ENCODE results near the gene ZNF576. TPM values are rescaled to one million over a fixed set of nuclear protein-coding genes. Genes with fewer than 3 reads are reported as not detected.

The ZNF576 gene
- total and polyA plus RNA-seq, 2 of the 13 experiments (the other 11 are each of a cell fraction or from before 2014, with no cell fraction given), result 7.2 to 9.6 TPM

GRCh38 chr19:43639519-43640423, 43.4 kb downstream of the ZNF576 start, which contains the start of gene CADM4 (continued):
- TF ChIP-seq, protein P1, sequence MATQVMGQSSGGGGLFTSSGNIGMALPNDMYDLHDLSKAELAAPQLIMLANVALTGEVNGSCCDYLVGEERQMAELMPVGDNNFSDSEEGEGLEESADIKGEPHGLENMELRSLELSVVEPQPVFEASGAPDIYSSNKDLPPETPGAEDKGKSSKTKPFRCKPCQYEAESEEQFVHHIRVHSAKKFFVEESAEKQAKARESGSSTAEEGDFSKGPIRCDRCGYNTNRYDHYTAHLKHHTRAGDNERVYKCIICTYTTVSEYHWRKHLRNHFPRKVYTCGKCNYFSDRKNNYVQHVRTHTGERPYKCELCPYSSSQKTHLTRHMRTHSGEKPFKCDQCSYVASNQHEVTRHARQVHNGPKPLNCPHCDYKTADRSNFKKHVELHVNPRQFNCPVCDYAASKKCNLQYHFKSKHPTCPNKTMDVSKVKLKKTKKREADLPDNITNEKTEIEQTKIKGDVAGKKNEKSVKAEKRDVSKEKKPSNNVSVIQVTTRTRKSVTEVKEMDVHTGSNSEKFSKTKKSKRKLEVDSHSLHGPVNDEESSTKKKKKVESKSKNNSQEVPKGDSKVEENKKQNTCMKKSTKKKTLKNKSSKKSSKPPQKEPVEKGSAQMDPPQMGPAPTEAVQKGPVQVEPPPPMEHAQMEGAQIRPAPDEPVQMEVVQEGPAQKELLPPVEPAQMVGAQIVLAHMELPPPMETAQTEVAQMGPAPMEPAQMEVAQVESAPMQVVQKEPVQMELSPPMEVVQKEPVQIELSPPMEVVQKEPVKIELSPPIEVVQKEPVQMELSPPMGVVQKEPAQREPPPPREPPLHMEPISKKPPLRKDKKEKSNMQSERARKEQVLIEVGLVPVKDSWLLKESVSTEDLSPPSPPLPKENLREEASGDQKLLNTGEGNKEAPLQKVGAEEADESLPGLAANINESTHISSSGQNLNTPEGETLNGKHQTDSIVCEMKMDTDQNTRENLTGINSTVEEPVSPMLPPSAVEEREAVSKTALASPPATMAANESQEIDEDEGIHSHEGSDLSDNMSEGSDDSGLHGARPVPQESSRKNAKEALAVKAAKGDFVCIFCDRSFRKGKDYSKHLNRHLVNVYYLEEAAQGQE (IDR thresholded peaks at IDR 0.05; ENCODE audit: borderline replicate concordance in 1 of 2, low read depth in 1 of 2, low read length in 2 of 2), result no peak
- TF ChIP-seq ZFP1 (CRISPR knock-in tag; IDR thresholded peaks at IDR 0.05) (no peak), NAIF1 (CRISPR knock-in tag; IDR thresholded peaks at IDR 0.05; ENCODE audit: borderline replicate concordance) (no peak), REPIN1 (CRISPR knock-in tag; IDR thresholded peaks at IDR 0.05; ENCODE audit: borderline replicate concordance, low read depth) (no peak), RBM22 (optimal IDR thresholded peaks at IDR 0.05; ENCODE audit: low read length) (no peak), DPF2 (CRISPR knock-in tag; IDR thresholded peaks at IDR 0.05; ENCODE audit: borderline replicate concordance, low read depth) (no peak), IRX3 (CRISPR knock-in tag; IDR thresholded peaks at IDR 0.05; ENCODE audit: borderline replicate concordance, low read depth) (no peak), TBX3 (IDR thresholded peaks at IDR 0.05; ENCODE audit: borderline replicate concordance) (0 out of 2 replicates have a peak, but pooled peaks have one; percentile 11), SMC3 (IDR thresholded peaks at IDR 0.05; ENCODE audit: low read length) (no peak), ZNF260 (CRISPR knock-in tag; IDR thresholded peaks at IDR 0.05; ENCODE audit: borderline replicate concordance, low read depth) (no peak), JUN (CRISPR knock-in tag; IDR thresholded peaks at IDR 0.05) (no peak), KDM1A (CRISPR knock-in tag; IDR thresholded peaks at IDR 0.05) (no peak), ZNF274 (CRISPR knock-in tag; IDR thresholded peaks at IDR 0.05) (0 out of 2 replicates have a peak, but pooled peaks have one; percentile 26), ZNF350 (CRISPR knock-in tag; IDR thresholded peaks at IDR 0.05; ENCODE audit: borderline replicate concordance, low read depth) (no peak), NR0B2 (CRISPR knock-in tag; IDR thresholded peaks at IDR 0.05) (0 out of 2 replicates have a peak, but pooled peaks have one; percentile 56), DMTF1 (CRISPR knock-in tag; IDR thresholded peaks at IDR 0.05) (no peak), MAFK (conservative IDR thresholded peaks at IDR 0.05 in 1 of 2, IDR thresholded peaks at IDR 0.05 in 1 of 2; ENCODE audit: low read length in 2 of 2) (no peak), SRSF4 (IDR thresholded peaks at IDR 0.05; ENCODE audit: low read depth, low read length, poor library complexity, severe bottlenecking) (no peak)
- TF ChIP-seq, protein P2, sequence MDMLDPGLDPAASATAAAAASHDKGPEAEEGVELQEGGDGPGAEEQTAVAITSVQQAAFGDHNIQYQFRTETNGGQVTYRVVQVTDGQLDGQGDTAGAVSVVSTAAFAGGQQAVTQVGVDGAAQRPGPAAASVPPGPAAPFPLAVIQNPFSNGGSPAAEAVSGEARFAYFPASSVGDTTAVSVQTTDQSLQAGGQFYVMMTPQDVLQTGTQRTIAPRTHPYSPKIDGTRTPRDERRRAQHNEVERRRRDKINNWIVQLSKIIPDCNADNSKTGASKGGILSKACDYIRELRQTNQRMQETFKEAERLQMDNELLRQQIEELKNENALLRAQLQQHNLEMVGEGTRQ (IDR thresholded peaks at IDR 0.05; ENCODE audit: low read depth, low read length), result no peak
- TF ChIP-seq, protein P2 (CRISPR knock-in tag; IDR thresholded peaks at IDR 0.05; ENCODE audit: borderline replicate concordance), result no peak
